Activated naive CD4-positive, alpha-beta T cell (primary cell): ENCODE measurements around the gene ASB8.
"Not testable (repeated sequence)": the region's sequence is repeated elsewhere in the genome, so short reads cannot be mapped to it uniquely, and the experiment has no call there.

Experiments
- DNase-seq, 4 experiments: peaks; one replicate each; lab custom pipeline; 2025; lab: John Stamatoyannopoulos, UW

ASB8 gene

DNA sequence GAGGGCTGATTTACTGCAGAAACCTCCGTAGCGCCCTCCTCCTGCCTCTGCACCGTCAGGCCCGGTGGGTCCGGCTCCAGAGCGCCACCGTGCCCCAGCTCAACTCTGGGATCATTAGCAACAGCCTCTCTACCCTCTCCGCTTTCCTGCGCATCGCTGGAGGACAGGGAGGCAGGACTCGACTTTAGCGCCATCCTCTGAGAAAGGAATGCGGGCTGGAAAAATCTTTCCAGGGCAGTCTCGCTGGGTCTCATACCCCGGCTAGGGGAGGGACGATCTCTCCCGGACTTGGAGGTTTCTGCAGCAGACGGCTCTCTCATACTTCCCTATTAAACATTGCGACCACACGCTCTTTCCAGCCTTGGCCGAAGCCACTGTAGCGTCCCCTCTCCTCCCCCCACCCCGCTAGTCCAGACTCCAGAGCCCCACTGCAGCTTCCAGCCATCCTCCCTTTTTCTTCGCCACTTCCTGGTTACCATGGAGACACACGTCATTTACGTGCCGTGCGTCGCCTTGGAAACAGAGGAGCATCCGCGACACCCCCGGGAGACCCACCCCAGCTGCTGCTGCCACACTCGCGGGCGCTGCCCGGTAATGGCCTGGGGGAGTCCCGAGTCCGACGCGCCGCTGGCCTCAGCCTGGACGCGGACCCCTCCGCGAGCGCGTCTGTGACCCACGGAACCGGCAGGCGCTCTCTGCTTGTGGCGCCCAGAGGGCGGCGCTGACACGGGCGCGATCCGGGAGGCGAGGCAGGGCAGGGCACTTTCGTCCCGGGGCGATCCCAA lies 26.0 kb upstream of the ASB8 start, which contains the start of gene CCDC184:
CCDC184 (plus strand) TSS at position 554 of the 785 bp plus-strand sequence. CDS start 479 bp downstream, outside the sequence.
- DNase-seq = peak; percentile 17 to 51 (median 27)

- no peak for DNase-seq
Observed at GRCh38 chr12:48182631-48183030, 25.3 kb upstream of the ASB8 start.

DNA sequence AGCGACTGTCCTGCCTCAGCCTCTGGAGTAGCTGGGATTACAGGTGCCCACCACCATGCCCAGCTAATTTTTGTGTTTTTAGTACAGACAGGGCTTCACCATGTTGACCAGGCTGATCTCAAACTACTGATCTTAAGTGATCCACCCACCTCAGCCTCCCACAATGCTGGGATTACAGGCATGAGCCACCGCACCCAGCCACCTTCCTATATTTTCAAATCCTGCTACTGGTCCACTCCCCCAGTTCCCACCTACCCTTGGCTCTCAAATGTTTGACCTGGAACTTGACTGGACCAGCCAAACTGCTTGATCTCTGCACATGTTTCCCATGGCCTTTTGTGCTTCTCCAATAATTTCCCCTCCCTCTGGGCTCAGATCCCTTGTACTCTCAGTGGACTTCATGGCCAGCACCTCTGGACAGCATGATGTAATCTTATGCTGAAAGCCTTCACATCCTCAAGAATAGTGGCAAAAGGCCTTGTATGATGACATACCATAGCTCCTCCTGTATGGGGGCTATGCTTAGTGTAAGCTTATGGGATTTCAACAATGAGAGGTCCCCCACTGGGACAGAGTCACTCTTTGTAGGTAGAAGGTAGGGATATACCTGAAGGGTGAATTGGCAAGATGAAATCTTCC lies 23.7 kb upstream of the ASB8 start:
- DNase-seq = no peak

GRCh38 chr12:48180424-48180823 lies 23.1 kb upstream of the ASB8 start:
- DNase-seq = no peak

GRCh38 chr12:48179466-48179865 lies 22.2 kb upstream of the ASB8 start:
- no peak for DNase-seq

DNA sequence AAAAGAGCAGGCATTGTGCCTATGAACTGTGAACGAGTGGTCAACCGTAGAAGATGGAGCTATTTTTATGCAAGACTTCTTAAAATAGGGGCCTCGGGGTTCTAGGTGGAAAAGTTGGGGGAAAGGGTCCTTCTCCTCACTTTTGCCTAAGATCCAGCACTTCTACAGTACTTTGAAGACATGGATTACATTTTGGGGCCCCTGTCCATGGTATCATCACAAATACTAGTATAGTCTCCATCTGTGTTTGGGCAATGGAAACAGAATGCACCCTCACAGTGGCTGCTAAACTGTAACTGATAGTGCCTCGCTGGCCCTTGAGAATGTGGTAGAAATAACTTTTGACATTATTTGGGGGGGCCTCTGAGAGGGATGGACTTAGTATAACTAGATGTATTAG lies 20.7 kb upstream of the ASB8 start:
- no peak for DNase-seq

DNA sequence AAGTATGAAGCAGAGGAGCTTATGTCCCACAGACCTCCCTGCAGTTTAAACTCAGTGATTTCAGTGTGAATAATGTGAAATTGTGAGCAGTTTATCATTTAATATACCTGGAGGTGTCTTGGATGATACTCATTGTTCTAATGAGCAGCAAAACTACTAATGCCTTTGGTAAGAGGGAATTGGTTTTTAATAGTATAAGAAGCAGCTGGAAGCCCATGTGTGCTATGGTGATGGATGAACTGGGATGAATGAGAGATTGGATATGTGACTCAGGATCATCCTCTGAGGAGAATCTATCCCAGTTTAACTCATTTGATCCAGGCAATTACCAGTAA lies 19.1 kb upstream of the ASB8 start:
- no peak for DNase-seq

DNA sequence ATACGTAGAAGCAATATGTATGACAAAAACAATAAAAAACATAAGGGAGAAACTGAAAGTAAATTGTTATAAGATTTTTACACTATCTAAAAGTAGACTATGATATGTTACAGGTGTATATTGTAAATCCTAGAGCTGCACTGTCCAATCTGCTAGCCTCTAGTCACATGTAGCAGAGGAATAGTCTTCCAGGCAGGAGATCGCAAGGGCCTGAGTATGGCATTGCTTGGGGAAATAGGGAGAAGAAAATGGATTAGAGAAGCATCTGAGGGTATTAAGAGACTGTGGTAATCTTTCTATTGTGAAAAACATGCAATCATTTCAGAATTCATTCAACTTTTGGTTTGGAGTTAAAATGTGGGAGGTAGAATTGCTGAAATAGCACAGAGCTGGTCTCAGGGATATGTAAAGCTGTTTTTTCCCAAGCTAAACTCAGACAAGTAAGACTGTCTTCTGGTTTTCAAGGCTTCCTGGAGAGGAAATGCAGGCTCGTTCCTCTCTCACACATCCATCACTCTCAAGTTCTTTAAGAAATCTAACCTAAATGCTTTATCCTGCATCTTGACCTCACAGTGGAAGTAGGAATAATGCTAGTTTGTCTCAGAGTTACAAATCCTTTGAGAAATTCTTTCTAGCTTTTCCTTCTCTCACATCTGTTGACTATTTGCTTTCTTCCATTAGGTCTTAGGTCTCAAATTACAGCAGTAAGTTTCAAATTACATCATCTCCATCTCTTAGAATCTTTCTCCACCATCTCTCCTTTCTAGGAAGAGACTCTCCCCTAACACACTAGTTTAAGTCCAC lies 18.5 kb upstream of the ASB8 start:
- DNase-seq = no peak

DNA sequence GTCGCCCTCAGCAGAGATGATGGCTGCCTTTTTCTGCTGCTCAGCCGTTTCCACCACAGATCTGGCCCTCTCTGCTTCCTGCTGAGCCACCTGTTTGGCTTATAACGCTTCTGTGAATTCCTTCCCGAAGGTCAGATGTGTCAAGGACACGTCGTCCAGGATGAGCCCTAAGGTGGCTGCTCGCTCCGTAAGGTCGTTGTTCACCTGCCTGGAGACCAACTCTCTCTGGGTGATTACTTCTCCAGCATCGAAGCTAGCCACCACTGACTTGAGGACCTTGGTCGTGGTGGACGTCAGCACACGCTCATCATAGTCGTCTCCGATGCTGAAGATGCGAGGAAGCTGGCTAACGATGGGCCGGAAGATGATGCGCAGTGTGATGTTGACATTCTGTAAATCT lies 11.7 kb upstream of the ASB8 start:
- no peak for DNase-seq

- peak in 1 of 4 experiments; percentile 4 for DNase-seq
Observed at GRCh38 chr12:48165089-48165981, 8.0 kb upstream of the ASB8 start.

DNA sequence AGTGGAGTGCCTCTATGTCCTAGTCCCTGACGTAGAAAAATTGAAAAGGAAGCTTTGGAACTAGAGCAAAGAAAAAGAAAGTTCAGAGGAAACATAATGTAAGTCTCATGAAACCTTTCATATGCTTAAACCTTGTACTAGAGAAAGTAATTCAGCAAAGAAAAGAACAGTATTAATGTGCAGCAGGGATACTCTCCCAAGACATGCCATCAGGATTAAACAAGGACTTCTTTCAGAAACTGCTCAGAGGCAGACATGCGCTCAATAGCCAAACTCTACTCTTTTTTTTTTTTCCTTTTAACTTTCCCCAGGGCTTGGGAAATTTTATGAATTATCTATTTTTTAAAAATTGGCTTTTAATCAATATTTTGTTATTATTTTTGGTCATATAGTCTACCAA lies 7.1 kb upstream of the ASB8 start:
- DNase-seq = no peak

DNA sequence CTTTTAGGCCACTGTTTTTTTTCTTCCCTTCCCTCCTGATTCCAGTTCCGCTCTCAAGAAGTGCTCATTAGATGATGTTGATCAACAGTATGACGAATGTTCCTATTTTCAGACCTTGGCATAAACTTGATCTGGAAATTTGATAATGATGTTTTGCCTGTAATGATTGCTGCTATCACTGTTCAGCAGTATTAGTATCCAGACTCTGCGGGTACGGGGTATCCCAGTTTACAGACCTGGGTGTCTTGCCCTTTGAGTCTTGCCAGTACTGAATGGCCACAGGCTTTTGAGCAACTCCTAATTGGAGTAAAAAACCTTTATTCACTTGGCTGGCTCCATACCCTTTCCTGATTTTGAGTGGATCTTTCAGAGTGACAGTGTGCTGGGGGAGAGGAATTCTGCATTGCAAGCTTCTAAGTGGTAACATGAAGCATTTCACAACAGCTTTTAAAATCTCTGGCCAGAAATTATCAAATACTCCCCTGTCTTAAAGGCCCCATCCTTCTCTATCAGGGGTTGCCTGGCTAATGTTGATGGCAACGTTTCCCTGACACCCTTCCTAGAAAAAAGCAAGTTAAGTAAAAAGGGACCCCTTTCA lies 5.9 kb upstream of the ASB8 start:
- no peak for DNase-seq

- no peak for DNase-seq
Observed at GRCh38 chr12:48160807-48161206, 3.5 kb upstream of the ASB8 start.

- no peak for DNase-seq
Observed at GRCh38 chr12:48160046-48160445, 2.7 kb upstream of the ASB8 start.

GRCh38 chr12:48157889-48158370 lies 615 bp upstream of the ASB8 start:
- DNase-seq = no peak

- no peak for DNase-seq
Observed at GRCh38 chr12:48156652-48157017, 680 bp downstream of the ASB8 start.

GRCh38 chr12:48155786-48156185 lies 1.5 kb downstream of the ASB8 start:
- not testable (repeated sequence) for DNase-seq

- no peak for DNase-seq
Observed at GRCh38 chr12:48151103-48151771, 6.1 kb downstream of the ASB8 start.

DNA sequence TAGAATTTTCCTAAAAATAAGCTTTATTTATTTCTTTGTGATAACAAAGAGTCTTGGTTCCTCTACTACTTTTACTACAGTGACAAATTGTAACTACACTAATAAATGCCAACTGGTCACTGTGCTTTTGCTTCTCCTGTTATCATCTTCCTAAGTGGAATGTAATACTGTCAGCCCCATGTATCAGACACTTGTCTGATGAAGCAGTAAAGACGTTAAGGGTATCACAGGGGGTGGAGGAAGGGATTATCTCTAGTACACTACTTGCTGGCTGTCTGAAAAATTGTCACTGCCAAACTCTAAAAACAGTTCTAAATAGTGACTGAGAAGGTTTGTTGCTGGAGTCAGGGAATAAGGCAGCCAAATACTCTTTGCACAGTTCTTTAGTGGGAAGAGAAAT lies 11.3 kb downstream of the ASB8 start:
- no peak for DNase-seq

GRCh38 chr12:48143898-48144297 lies 13.4 kb downstream of the ASB8 start:
- no peak for DNase-seq
